Retinal pigment epithelial cell (primary cell): ENCODE results near the gene TLE7.

Experiments used
- DNase-seq: peaks from one replicate; pipeline ENCODE4 v3.0.0-alpha.2; 2010; ENCODE audit warnings: low read depth
- H3K4me3 ChIP-seq: 2 replicates; pipeline ENCODE4 v1.5.1; 2011; ENCODE audit warnings: mild to moderate bottlenecking, low read length, control low read depth, moderate library complexity
- CTCF ChIP-seq: conservative IDR thresholded peaks from 2 replicates; pipeline ENCODE4 v1.5.1; 2011; ENCODE audit warnings: low read depth, low read length, control low read depth, inconsistent platforms

The TLE7 gene

GRCh38 chr16:71396594-71396993 is 45.3 kb downstream of the TLE7 start:
- no peak for DNase-seq
- TF ChIP-seq CTCF: no peak
- H3K4me3 ChIP-seq: no peak overlapping the region

- no peak for TF ChIP-seq CTCF
- H3K4me3 ChIP-seq: no peak overlapping the region
- no peak for DNase-seq
These were observed 52.5 kb downstream of the TLE7 start for GRCh38 chr16:71389330-71389729.

- H3K4me3 ChIP-seq: no peak overlapping the region
- TF ChIP-seq CTCF: no peak
- no peak for DNase-seq
These were observed 54.6 kb downstream of the TLE7 start for GRCh38 chr16:71387045-71387871.

- TF ChIP-seq CTCF: no peak
- no peak overlapping the region for H3K4me3 ChIP-seq
- no peak for DNase-seq
These were observed 57.7 kb downstream of the TLE7 start for GRCh38 chr16:71384073-71384724.

- no peak for TF ChIP-seq CTCF
- DNase-seq: no peak
- no peak overlapping the region for H3K4me3 ChIP-seq
These were observed 58.6 kb downstream of the TLE7 start for GRCh38 chr16:71383054-71383773.

GRCh38 chr16:71380831-71381230 is 61.0 kb downstream of the TLE7 start:
- no peak overlapping the region for H3K4me3 ChIP-seq
- no peak for TF ChIP-seq CTCF
- no peak for DNase-seq
